MM.1S (cell line): ENCODE measurements around the gene NTRK3.

ENCODE experiments used
- DNase-seq: peaks from one replicate; pipeline ENCODE4 v3.0.0-alpha.2; 2015
- H2AFZ ChIP-seq: fragments of 300-600 bp; sonication (generic); 2 replicates; pipeline ENCODE4 v1.6.0; 2016; ENCODE audit warnings: antibody characterized with exemption, low read length
- H3F3A ChIP-seq: fragments of 300-600 bp; sonication (generic); 2 replicates; pipeline ENCODE4 v1.6.1; 2016; ENCODE audit warnings: mild to moderate bottlenecking, antibody characterized with exemption, low read length, moderate library complexity, mixed read lengths; ENCODE audit not compliant: insufficient read depth
- H3K27ac ChIP-seq: fragments of 300-600 bp; sonication (generic); 2 replicates; pipeline ENCODE4 v1.5.1; 2016; ENCODE audit warnings: mild to moderate bottlenecking, low read length
- H3K27me3 ChIP-seq: fragments of 300-600 bp; sonication (generic); replicated peaks from 2 replicates; pipeline ENCODE4 v1.6.0; 2016; ENCODE audit warnings: low read length; ENCODE audit not compliant: insufficient read depth
- H3K36me3 ChIP-seq: fragments of 300-600 bp; sonication (generic); replicated peaks from 2 replicates; pipeline ENCODE4 v1.6.1; 2016; ENCODE audit warnings: mild to moderate bottlenecking, low read length, mixed read lengths; ENCODE audit not compliant: insufficient read depth
- H3K4me1 ChIP-seq: fragments of 300-600 bp; sonication (generic); 2 replicates; pipeline ENCODE4 v1.6.1; 2016; ENCODE audit warnings: low read length, mixed read lengths
- H3K4me2 ChIP-seq: fragments of 300-600 bp; sonication (generic); 2 replicates; pipeline ENCODE4 v1.6.0; 2016; ENCODE audit warnings: low read depth, low read length
- H3K4me3 ChIP-seq: fragments of 300-600 bp; sonication (generic); 2 replicates; pipeline ENCODE4 v1.5.1; 2016; ENCODE audit warnings: low read length, mixed read lengths
- H3K79me2 ChIP-seq: fragments of 300-600 bp; sonication (generic); 2 replicates; pipeline ENCODE4 v1.6.1; 2016; ENCODE audit warnings: mixed run types, low read length, mixed read lengths
- H3K9ac ChIP-seq: fragments of 300-600 bp; sonication (generic); 2 replicates; pipeline ENCODE4 v1.6.1; 2016; ENCODE audit warnings: low read length, mixed read lengths
- H3K9me2 ChIP-seq: fragments of 300-600 bp; sonication (generic); replicated peaks from 2 replicates; pipeline ENCODE4 v1.6.1; 2016; ENCODE audit warnings: mild to moderate bottlenecking, low read length, mixed read lengths; ENCODE audit not compliant: insufficient read depth
- H3K9me3 ChIP-seq: fragments of 300-600 bp; sonication (generic); replicated peaks from 2 replicates; pipeline ENCODE4 v1.6.1; 2016; ENCODE audit warnings: mild to moderate bottlenecking, low read length, mixed read lengths; ENCODE audit not compliant: insufficient read depth
- H4K20me1 ChIP-seq: fragments of 300-600 bp; sonication (generic); 2 replicates; pipeline ENCODE4 v1.6.1; 2016; ENCODE audit warnings: mild to moderate bottlenecking, low read length, moderate library complexity, mixed read lengths; ENCODE audit not compliant: insufficient read depth
- EZH2 ChIP-seq: fragments of 300-600 bp; sonication (generic); optimal IDR thresholded peaks from 2 replicates; pipeline ENCODE3; 2017; ENCODE audit warnings: low read depth, mild to moderate bottlenecking, antibody characterized with exemption, low read length, mixed read lengths
- EZH2phosphoT487 ChIP-seq: fragments of 300-600 bp; sonication (generic); IDR thresholded peaks from 2 replicates; pipeline ENCODE4 v1.6.1; 2018; ENCODE audit warnings: antibody characterized with exemption, low read length
- TF ChIP-seq, protein P1 (sequence below): fragments of 300-600 bp; sonication (generic); IDR thresholded peaks from 2 replicates; pipeline ENCODE4 v1.5.1; 2016; ENCODE audit warnings: antibody characterized with exemption, low read length, mixed read lengths

NTRK3 gene

DNA sequence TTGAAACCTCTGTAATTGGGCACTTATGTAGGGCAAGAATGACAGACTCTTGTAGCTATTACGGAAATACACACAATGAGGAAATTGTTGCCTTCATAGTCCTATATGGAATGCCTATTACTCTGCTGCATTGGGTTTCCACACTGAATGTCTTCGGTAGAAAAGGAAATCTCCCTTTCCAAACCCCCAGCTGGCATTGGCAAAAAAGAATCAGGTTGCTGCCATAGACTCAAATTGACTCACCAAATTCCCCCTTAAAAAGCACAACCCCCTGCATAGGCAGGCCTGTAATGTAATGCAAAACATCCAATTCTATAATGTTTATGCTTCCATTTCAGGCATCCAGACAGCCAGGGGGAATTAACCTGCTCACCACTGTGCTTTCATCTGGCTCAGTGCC is 44.8 kb upstream of the NTRK3 start:
- Histone ChIP-seq H3K27ac (no peak overlapping the region), H3K9me3 (no peaks in the 10 kb centered on the region), H3K36me3 (no peaks in the 10 kb centered on the region), H3K4me2 (no peak overlapping the region), H3K9ac (no peak overlapping the region), H4K20me1 (no peaks in the 10 kb centered on the region), H3K9me2 (no peaks in the 10 kb centered on the region), H3K4me1 (no peaks in the 10 kb centered on the region), H3K4me3 (no peak overlapping the region), H3K79me2 (no peaks in the 10 kb centered on the region), H2AFZ (no peak overlapping the region), H3K27me3 (no peaks in the 10 kb centered on the region), H3F3A (no peaks in the 10 kb centered on the region)
- no peak for TF ChIP-seq EZH2
- DNase-seq, result no peak

- no peaks in the 10 kb centered on the region for H4K20me1 ChIP-seq
- H3K27ac ChIP-seq, result no peak overlapping the region
- no peak overlapping the region for H2AFZ ChIP-seq
- no peaks in the 10 kb centered on the region for H3K36me3 ChIP-seq
- no peak for DNase-seq
- H3K9ac ChIP-seq, result no peak overlapping the region
- H3K9me2 ChIP-seq, result no peaks in the 10 kb centered on the region
- H3K4me2 ChIP-seq, result no peak overlapping the region
- H3K4me1 ChIP-seq, result no peaks in the 10 kb centered on the region
- no peaks in the 10 kb centered on the region for H3K27me3 ChIP-seq
- no peaks in the 10 kb centered on the region for H3K9me3 ChIP-seq
- no peaks in the 10 kb centered on the region for H3F3A ChIP-seq
- TF ChIP-seq, protein P1, sequence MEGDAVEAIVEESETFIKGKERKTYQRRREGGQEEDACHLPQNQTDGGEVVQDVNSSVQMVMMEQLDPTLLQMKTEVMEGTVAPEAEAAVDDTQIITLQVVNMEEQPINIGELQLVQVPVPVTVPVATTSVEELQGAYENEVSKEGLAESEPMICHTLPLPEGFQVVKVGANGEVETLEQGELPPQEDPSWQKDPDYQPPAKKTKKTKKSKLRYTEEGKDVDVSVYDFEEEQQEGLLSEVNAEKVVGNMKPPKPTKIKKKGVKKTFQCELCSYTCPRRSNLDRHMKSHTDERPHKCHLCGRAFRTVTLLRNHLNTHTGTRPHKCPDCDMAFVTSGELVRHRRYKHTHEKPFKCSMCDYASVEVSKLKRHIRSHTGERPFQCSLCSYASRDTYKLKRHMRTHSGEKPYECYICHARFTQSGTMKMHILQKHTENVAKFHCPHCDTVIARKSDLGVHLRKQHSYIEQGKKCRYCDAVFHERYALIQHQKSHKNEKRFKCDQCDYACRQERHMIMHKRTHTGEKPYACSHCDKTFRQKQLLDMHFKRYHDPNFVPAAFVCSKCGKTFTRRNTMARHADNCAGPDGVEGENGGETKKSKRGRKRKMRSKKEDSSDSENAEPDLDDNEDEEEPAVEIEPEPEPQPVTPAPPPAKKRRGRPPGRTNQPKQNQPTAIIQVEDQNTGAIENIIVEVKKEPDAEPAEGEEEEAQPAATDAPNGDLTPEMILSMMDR, result no peak
- no peak overlapping the region for H3K4me3 ChIP-seq
- H3K79me2 ChIP-seq, result no peaks in the 10 kb centered on the region
Observed at GRCh38 chr15:88300861-88301260, 44.3 kb upstream of the NTRK3 start.

DNA sequence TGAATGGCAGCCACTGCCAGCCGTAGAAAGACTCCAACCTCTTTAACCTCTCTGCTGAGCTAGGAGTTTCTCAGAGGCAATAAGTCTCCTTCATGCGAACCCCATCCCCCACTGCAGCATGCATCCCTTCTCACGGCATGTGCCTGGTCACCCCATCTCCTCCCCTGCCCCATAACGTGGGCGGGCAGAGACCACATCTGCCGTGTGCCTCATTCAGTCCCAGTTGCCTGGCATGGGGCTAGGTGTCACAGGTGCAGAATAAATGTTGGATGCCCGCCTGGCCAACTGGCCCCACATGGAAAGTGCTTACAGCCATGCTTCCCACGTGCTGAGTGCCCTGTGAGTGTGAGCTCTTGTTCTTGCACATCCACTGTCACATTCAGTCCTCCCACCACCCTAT is 43.5 kb upstream of the NTRK3 start:
- Histone ChIP-seq H3K4me1 (no peaks in the 10 kb centered on the region), H3K9me3 (no peaks in the 10 kb centered on the region), H3K27me3 (no peaks in the 10 kb centered on the region), H3K4me3 (no peak overlapping the region), H3K4me2 (no peak overlapping the region), H3K27ac (no peak overlapping the region), H3K36me3 (no peaks in the 10 kb centered on the region), H3K79me2 (no peaks in the 10 kb centered on the region), H3K9ac (no peak overlapping the region), H4K20me1 (no peaks in the 10 kb centered on the region), H2AFZ (no peak overlapping the region), H3F3A (no peaks in the 10 kb centered on the region), H3K9me2 (no peaks in the 10 kb centered on the region)
- DNase-seq, result no peak
- TF ChIP-seq EZH2 (no peak), EZH2phosphoT487 (no peak)
- TF ChIP-seq, protein P1, result no peak

DNA sequence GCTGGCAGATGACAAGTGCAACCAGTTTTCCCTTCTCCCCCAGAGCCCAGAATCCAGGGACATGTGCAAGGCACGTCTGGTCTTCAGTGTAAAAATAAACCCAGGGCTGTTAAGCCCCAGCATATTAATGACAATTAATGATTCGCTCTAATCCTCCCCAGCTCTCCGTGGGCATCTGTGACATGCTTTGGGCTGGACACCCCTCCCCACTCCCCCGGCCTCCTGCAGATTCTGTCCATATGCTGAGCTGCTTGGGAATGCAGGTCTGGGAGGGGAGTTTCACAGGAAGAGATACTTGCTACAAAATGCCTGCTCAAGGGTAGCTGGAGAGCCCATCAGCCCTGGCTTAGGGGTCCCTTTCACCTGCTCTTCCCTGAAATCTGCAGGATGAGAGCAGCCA is 43.0 kb upstream of the NTRK3 start:
- Histone ChIP-seq H3K9ac (no peak overlapping the region), H3K79me2 (no peaks in the 10 kb centered on the region), H2AFZ (no peak overlapping the region), H3K27ac (no peak overlapping the region), H3K9me2 (no peaks in the 10 kb centered on the region), H3F3A (no peaks in the 10 kb centered on the region), H3K4me1 (no peaks in the 10 kb centered on the region), H4K20me1 (no peaks in the 10 kb centered on the region), H3K36me3 (no peaks in the 10 kb centered on the region), H3K27me3 (no peaks in the 10 kb centered on the region), H3K9me3 (no peaks in the 10 kb centered on the region), H3K4me2 (no peak overlapping the region), H3K4me3 (no peak overlapping the region)
- no peak for DNase-seq
- TF ChIP-seq EZH2 (no peak), EZH2phosphoT487 (no peak)
- TF ChIP-seq, protein P1, result no peak
